ENCODE measurements around the gene BICD1.
A peak's percentile ranks its signal among the peaks of the same experiment; 100 is the strongest.

The BICD1 gene

GRCh38 chr12:32360956-32361355 is 254.3 kb downstream of the BICD1 start:
- no peak for DNase-seq

DNA sequence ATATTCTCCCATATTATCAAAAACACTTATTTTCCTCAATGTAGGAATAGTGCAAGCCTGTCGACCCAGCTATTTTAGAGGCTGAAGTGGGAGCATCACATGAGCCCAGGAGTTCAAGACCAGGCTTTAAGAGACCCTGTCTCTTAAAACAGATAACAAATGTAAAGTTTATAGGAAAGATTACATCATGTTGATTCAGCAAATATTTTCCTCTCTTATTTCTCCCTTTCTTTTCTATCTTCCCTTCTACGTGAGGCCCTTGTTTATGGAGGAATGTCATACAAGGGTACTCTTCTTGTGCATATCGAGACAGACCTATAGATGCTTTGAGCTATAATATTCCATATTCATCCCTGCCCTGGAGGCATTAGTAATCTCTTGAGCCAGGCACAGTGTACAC is 256.2 kb downstream of the BICD1 start:
- no peak for DNase-seq

DNA sequence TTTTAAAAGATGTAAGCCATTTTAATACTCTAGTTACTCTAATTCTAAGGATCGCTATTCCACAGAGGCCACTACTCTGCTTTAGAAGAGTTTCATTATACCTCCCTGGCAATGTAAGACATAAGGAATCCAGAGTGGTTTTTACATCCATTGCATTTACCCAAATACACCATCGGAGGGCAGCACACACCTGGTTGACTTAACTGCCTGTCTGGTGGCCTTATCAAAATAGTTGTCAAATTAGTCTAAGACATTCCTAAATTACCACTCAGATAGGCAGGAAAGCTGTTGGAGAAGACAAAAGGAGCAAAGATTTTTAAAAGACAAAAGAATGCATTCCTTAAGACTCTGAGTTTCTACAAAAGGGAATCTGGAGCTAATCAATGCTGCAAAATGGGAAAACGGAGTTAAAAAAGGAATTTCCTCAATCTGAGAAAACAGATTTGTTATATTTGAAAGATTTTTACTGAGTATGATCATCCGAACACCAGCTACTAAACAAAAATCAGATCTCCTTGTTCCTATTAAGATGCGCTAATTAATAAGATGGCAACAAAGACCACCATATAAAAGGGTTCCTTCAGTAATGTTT is 258.9 kb downstream of the BICD1 start:
- DNase-seq: peak; percentile 44

- no peak for DNase-seq
Measured at GRCh38 chr12:32366714-32367113, 260.1 kb downstream of the BICD1 start.

DNA sequence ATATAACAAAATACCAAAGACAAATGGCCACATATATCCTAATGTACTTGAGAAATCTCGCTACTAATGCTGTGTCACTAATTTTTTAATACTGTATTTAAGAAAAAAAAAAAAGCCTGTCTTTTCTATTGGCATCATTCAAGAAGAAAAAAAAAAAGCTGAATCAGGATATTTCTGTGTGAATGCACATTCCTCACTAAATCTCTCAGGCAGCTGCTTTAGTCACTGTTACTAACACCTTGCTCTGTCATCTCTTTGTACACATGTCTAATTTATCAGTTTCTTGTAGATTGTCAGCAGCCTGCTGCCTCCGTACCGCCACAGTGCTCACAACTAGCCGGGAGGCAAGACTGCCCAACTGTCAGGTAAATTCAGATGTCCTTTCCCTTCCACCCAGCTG is 260.7 kb downstream of the BICD1 start:
- DNase-seq: no peak

DNA sequence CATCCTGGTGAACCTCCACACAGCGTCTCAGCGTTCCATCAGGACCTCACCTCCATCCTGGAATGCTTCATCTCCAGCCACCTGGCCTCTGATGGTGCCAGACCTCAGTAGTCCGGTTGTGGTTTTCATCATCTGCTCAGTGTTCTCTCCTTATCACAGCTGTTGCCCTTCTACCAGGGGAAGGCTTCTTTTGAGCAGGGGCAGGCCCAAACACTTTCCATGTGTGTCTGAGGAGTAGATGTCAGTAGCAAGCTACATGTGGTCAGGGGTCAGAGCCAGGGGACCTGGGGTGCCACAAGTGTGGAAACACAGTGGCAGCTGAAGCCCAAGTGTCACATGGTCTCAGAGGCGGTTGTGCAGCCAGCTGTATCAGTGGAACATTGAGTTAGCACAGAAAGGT is 262.6 kb downstream of the BICD1 start:
- no peak for DNase-seq

DNA sequence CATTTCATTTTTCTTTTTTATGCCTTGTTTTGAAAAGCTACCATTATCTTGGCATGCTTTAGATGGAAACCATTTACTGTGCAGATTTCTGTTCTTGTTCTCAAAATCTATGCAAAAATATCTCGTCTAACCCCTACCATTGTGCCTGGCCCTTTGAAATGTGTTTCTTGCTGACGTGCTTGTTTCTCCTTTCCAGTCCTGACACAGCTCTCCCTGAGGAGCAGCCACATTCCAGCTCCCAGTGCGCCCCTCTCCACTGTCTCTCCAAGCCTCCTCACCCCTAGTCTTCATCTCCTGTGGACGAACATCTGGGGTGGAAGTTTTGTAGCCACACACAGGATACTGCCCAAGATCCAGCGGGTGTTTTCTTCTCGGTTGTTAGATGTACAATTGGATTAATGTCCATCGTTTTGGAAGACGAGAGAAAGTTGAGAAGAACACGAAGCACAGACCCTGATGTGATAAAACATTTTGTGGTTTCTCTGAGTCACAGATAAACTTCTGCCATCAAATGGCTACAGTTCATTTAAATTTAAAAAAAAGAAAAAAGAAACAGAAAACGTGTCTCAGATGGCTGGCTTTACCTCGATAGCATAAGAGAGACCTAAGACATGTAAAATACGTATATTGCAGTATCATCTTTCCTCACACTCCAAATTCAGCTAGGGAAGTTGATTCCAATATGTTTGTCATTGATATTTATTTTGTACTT is 270.9 kb downstream of the BICD1 start:
- no peak for DNase-seq

DNA sequence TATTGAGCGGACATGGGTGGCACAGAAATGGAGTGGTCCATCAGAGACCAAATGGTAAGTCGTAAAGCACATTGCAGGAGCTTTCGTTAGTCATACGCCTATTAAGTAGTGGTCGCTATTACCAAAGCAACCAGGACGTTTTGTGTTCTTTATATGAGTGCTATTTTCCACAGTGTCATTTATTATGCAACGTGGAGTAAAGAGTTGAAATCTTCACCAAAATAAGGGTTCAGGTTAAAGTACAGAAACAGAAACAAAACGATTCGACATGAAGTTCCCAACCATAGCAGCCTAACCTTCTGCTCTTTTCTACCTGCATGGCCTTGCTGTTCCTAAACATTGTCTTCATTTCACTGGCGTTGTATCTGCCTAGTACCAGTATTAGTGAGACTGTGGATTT is 272.6 kb downstream of the BICD1 start:
- DNase-seq: no peak

DNA sequence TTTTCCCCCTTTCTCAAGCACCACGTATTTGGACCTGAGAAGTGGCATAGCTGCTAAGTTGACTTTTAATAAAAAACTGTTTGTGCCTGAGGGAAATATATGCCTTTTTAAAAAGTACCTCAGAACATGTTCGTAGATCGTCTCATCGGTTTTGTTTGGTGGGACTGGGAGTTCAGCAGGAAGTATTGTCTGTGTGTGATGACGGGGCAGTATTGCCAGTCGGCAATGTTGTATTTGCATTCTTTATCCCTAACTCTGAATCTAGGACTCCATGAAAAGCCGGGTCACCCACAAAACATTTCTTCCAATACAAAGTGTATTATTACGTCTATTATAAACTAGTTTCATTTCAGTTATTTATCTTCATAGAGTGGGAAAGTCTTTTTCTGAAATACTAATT is 273.0 kb downstream of the BICD1 start:
- DNase-seq: no peak

GRCh38 chr12:32382226-32382625 is 275.6 kb downstream of the BICD1 start:
- DNase-seq: no peak

DNA sequence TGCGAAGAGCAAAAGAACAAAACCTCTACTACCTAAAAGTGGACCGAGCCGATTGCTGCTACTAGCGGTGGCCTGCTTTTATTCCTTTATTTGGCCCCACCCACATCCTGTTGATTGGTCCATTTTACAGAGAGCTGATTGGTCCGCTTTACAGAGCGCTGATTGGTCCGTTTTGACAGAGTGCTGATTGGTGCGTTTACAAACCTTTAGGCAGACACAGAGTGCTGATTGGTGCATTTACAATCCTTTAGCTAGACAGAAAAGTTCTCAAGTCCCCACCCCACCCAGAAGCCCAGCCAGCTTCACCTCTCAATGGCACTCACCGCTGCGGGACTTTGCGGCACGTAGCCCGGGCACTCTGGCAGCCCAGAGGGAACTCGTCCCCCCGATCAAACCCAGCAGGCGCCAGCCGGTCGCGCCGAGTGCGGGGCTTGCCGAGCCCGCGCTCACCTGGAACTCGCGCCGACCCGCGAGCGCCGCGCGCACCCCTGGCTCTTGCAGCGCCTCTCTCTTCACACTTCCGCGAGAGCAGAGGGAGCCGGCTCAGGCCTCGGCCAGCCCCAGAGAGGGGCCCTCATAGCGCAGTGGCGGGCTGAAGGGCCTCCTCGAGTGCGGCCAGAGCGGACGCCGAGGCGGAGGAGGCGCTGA is 284.0 kb downstream of the BICD1 start:
- DNase-seq: peak; percentile 54

DNA sequence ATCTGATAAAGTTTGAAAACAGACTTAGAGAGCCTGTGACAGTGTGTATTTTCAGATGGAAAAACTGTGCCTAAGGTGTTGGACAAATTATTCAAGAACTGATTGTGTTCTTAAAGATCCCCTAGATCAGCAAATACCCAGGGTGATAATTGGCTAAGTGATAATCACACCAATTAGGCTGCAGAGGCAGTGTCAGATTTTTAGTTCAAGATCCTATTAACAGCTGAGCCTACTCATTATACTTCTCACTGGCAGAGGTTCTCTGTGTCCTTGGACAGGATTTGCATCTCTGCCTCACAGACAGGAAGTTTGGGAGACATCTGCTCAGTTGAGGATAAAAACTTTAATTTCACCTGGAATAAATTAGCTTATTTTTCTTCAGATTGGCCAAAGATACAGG is 288.4 kb downstream of the BICD1 start:
- DNase-seq: no peak

GRCh38 chr12:32397696-32398095 is 291.0 kb downstream of the BICD1 start:
- DNase-seq: no peak

- no peak for DNase-seq
Measured at GRCh38 chr12:32398181-32398580, 291.5 kb downstream of the BICD1 start.

- DNase-seq: no peak
Measured at GRCh38 chr12:32398816-32399369, 292.2 kb downstream of the BICD1 start.

DNA sequence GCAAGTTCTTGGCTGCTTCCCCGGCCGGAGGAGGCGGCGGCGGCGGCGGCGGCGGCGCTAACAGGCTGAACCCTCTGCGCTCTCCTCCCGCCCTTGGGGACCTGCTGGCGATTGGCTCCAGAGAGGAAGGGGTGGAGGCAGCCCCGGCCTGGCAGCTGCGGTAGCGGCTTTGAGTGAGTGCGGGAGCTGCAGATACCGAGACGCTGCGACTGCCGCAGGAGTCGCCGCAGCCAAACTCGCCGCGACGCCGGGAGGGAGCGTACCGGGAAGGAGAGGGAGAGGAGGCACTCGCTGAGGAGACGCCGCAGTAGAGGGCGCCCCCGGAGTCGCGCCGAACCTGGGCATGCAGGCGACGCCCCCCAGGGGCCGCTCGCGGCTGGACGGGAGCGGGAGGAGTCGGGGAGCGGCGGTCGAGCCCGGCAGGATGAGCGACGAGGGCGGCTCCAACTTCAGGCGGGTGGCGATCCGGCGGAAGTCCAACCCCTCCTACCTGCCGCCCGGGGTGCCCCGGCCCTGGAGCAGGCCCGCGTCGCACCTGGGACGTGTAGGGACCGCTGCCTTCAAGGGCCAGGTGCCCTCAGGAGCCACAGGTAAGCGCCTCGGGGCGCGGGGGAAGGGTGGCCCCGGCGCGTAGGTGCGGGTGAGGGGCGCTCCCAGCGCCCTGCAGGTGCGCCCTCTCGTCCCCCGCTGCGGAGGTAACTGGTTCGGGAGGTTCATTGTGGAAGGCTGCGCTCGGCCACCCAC is 292.9 kb downstream of the BICD1 start, which contains the start of gene FGD4:
Gene FGD4, plus strand, starts transcription at position 189 of the 744 bp plus-strand sequence.
- peak; percentile 81 for DNase-seq

GRCh38 chr12:32400114-32400672 is 293.5 kb downstream of the BICD1 start:
- no peak for DNase-seq

GRCh38 chr12:32400866-32401265 is 294.2 kb downstream of the BICD1 start:
- DNase-seq: no peak

DNA sequence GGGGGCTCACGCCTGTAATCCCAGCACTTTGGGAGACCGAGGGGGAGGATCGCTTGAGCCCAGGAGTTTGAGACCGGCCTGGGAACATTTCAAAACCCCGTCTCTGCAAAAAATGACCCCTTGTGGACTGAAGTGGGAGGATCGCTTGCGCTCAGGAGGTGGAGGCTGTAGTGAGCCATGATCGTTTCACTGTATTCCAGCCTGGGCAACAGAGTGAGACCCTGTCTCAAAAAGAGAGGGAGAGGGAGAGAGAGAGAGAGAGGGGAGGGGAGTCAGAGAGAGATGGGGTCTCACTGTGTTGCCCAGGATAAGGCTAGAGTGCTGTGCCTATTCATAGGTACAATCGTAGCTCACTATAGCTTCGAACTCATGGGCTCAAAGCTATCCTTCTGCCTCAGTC is 295.5 kb downstream of the BICD1 start:
- DNase-seq: no peak

- no peak for DNase-seq
Measured at GRCh38 chr12:32402946-32403345, 296.3 kb downstream of the BICD1 start.

- no peak for DNase-seq
Measured at GRCh38 chr12:32407795-32408194, 301.1 kb downstream of the BICD1 start.

- no peak for DNase-seq
Measured at GRCh38 chr12:32413412-32413811, 306.8 kb downstream of the BICD1 start.

DNA sequence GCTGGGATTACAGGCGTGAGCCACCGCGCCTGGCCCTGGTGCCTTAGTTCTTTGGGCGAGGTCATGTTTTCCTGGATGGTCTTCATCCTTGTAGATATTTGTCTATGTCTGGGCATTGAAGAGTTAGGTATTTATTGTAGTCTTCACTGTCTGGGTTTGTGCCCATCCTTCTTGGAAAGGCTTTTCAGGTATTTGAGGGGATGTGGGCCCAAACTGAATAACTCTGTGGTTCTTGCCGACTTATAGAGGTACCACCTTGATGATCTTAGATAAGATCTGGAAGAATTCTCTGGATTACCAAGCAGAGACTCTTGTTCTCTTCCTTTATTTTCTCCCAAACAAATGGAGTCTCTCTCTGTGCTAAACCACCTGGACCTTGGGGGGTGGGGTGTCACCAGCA is 311.6 kb downstream of the BICD1 start:
- DNase-seq: no peak
